HUES6 (cell line): ENCODE results near the gene RASGRF1.
"Not testable (repeated sequence)": the region's sequence is repeated elsewhere in the genome, so short reads cannot be mapped to it uniquely, and the experiment has no call there.

Source experiments
- H3K27ac ChIP-seq: 2 replicates; pipeline ENCODE4 v1.7.0; 2013; ENCODE audit warnings: low read depth, mild to moderate bottlenecking, low read length, inconsistent platforms
- H3K27me3 ChIP-seq: 2 replicates; pipeline ENCODE4 v1.6.1; 2013; ENCODE audit warnings: low read length; ENCODE audit not compliant: control insufficient read depth, insufficient read depth
- H3K36me3 ChIP-seq: 2 replicates; pipeline ENCODE4 v1.6.1; 2013; ENCODE audit warnings: low read length; ENCODE audit not compliant: control insufficient read depth, insufficient read depth
- H3K4me1 ChIP-seq: 2 replicates; pipeline ENCODE4 v1.6.1; 2013; ENCODE audit warnings: low read length; ENCODE audit not compliant: control insufficient read depth, insufficient read depth
- H3K4me3 ChIP-seq: 2 replicates; pipeline ENCODE4 v1.5.1; 2013; ENCODE audit warnings: low read depth, low read length
- H3K9ac ChIP-seq: one replicate; pipeline ENCODE4 v1.6.1; 2013; ENCODE audit warnings: mild to moderate bottlenecking, low read length
- H3K9me3 ChIP-seq: 2 replicates; pipeline ENCODE4 v1.6.1; 2013; ENCODE audit warnings: low read depth, low read length; ENCODE audit not compliant: control insufficient read depth, insufficient read depth

The RASGRF1 gene

GRCh38 chr15:79122391-79122790 is 31.8 kb upstream of the RASGRF1 start:
- Histone ChIP-seq H3K27ac (no peak overlapping the region), H3K4me1 (no peaks in the 10 kb centered on the region), H3K9ac (no peak overlapping the region), H3K27me3 (peaks cover 4% of the 10 kb centered on the region; the same call in 1 of the 2 replicates), H3K36me3 (no peaks in the 10 kb centered on the region), H3K4me3 (no peak overlapping the region), H3K9me3 (no peaks in the 10 kb centered on the region)

GRCh38 chr15:79121571-79121970 is 31.0 kb upstream of the RASGRF1 start:
- H3K9ac ChIP-seq: no peak overlapping the region
- H3K4me1 ChIP-seq: no peaks in the 10 kb centered on the region
- H3K36me3 ChIP-seq: no peaks in the 10 kb centered on the region
- no peaks in the 10 kb centered on the region for H3K9me3 ChIP-seq
- H3K27me3 ChIP-seq: peaks cover 4% of the 10 kb centered on the region; the same call in 1 of the 2 replicates
- no peak overlapping the region for H3K4me3 ChIP-seq
- no peak overlapping the region for H3K27ac ChIP-seq

- no peak overlapping the region for H3K4me3 ChIP-seq
- H3K27me3 ChIP-seq: peaks cover 4% of the 10 kb centered on the region; the same call in 1 of the 2 replicates
- no peak overlapping the region for H3K27ac ChIP-seq
- no peaks in the 10 kb centered on the region for H3K9me3 ChIP-seq
- no peaks in the 10 kb centered on the region for H3K4me1 ChIP-seq
- no peak overlapping the region for H3K9ac ChIP-seq
- no peaks in the 10 kb centered on the region for H3K36me3 ChIP-seq
Observed at GRCh38 chr15:79117442-79118204, 27.0 kb upstream of the RASGRF1 start.

GRCh38 chr15:79116771-79117170 is 26.2 kb upstream of the RASGRF1 start:
- Histone ChIP-seq H3K27me3 (no peaks in the 10 kb centered on the region; the same call in 1 of the 2 replicates), H3K9me3 (no peaks in the 10 kb centered on the region), H3K36me3 (no peaks in the 10 kb centered on the region), H3K4me3 (no peak overlapping the region), H3K27ac (no peak overlapping the region), H3K9ac (no peak overlapping the region), H3K4me1 (no peaks in the 10 kb centered on the region)

GRCh38 chr15:79115986-79116665 is 25.5 kb upstream of the RASGRF1 start:
- H3K36me3 ChIP-seq: no peaks in the 10 kb centered on the region
- no peak overlapping the region for H3K4me3 ChIP-seq
- H3K27me3 ChIP-seq: no peaks in the 10 kb centered on the region; the same call in 1 of the 2 replicates
- no peaks in the 10 kb centered on the region for H3K9me3 ChIP-seq
- H3K27ac ChIP-seq: no peak overlapping the region
- no peak overlapping the region for H3K9ac ChIP-seq
- H3K4me1 ChIP-seq: no peaks in the 10 kb centered on the region

GRCh38 chr15:79113831-79114230 is 23.3 kb upstream of the RASGRF1 start:
- no peak overlapping the region for H3K4me3 ChIP-seq
- no peak overlapping the region for H3K9ac ChIP-seq
- no peaks in the 10 kb centered on the region for H3K4me1 ChIP-seq
- H3K27ac ChIP-seq: no peak overlapping the region
- no peaks in the 10 kb centered on the region for H3K9me3 ChIP-seq
- H3K27me3 ChIP-seq: no peaks in the 10 kb centered on the region; the same call in 1 of the 2 replicates
- H3K36me3 ChIP-seq: no peaks in the 10 kb centered on the region

- H3K4me1 ChIP-seq, H3K36me3 ChIP-seq, H3K27ac ChIP-seq, H3K9ac ChIP-seq, H3K4me3 ChIP-seq, H3K9me3 ChIP-seq: not testable (repeated sequence)
- peaks cover 12% of the 10 kb centered on the region; the same call in 1 of the 2 replicates for H3K27me3 ChIP-seq
Observed at GRCh38 chr15:79111404-79111803, 20.8 kb upstream of the RASGRF1 start.

- Histone ChIP-seq H3K4me3 (no peak overlapping the region), H3K27ac (no peak overlapping the region), H3K27me3 (peaks cover 58% of the 10 kb centered on the region), H3K9ac (no peak overlapping the region), H3K36me3 (no peaks in the 10 kb centered on the region), H3K9me3 (no peaks in the 10 kb centered on the region), H3K4me1 (no peaks in the 10 kb centered on the region)
Observed at GRCh38 chr15:79105141-79105540, 14.6 kb upstream of the RASGRF1 start.

GRCh38 chr15:79102595-79102994 is 12.0 kb upstream of the RASGRF1 start:
- Histone ChIP-seq H3K4me1 (no peaks in the 10 kb centered on the region), H3K27me3 (peaks cover 68% of the 10 kb centered on the region), H3K9me3 (no peaks in the 10 kb centered on the region), H3K9ac (no peak overlapping the region), H3K27ac (no peak overlapping the region), H3K36me3 (no peaks in the 10 kb centered on the region), H3K4me3 (no peak overlapping the region)

GRCh38 chr15:79101866-79102581 is 11.4 kb upstream of the RASGRF1 start:
- Histone ChIP-seq H3K9me3 (no peaks in the 10 kb centered on the region), H3K4me1 (no peaks in the 10 kb centered on the region), H3K27me3 (peaks cover 68% of the 10 kb centered on the region), H3K27ac (no peak overlapping the region), H3K36me3 (no peaks in the 10 kb centered on the region), H3K4me3 (no peak overlapping the region), H3K9ac (no peak overlapping the region)

- Histone ChIP-seq H3K36me3 (no peaks in the 10 kb centered on the region), H3K9ac (no peak overlapping the region), H3K27ac (no peak overlapping the region), H3K27me3 (peaks cover 69% of the 10 kb centered on the region), H3K4me1 (no peaks in the 10 kb centered on the region), H3K4me3 (no peak overlapping the region), H3K9me3 (no peaks in the 10 kb centered on the region)
Observed at GRCh38 chr15:79099692-79100091, 9.1 kb upstream of the RASGRF1 start.
